Effector CD4-positive, alpha-beta T cell (primary cell): ENCODE results near the gene D2HGDH.
"Not testable (repeated sequence)": the region's sequence is repeated elsewhere in the genome, so short reads cannot be mapped to it uniquely, and the experiment has no call there.

ENCODE experiments used
- DNase-seq: peaks from one replicate; pipeline ENCODE4 v3.0.0-alpha.2; 2020

Gene D2HGDH

GRCh38 chr2:241796610-241797138, 62.2 kb downstream of the D2HGDH start:
- DNase-seq: no peak

DNA sequence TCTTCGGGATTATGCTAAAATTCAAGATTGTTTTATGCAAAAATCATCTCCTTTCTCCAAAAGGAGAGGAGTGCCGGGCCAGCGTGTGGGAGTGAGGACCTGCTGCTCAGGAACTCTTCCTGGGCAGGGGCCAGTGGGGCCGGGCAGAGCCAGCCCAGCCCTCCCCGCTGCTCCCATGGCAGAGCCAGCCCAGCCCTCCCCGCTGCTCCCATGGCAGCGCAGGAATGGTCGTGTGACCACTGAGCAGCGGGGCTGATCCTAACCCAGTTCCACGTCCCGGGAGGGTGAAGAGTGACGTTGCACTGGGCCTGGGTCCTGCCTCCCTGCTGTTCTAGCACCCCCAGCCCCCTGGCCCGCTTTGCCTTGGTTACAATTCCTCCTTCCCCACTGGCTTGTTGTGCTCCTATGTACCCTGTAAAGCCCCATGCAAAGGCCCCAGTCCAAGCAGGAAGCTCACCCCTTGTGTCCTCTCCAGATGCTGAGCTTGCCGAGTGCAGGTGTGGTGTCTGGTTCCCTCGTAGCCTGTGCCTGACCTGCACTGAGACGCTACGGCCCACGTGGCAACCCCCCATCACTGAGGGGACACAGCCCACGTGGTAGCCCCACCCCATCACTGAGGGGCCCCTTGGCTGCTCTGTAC, 63.1 kb downstream of the D2HGDH start:
- DNase-seq: no peak

DNA sequence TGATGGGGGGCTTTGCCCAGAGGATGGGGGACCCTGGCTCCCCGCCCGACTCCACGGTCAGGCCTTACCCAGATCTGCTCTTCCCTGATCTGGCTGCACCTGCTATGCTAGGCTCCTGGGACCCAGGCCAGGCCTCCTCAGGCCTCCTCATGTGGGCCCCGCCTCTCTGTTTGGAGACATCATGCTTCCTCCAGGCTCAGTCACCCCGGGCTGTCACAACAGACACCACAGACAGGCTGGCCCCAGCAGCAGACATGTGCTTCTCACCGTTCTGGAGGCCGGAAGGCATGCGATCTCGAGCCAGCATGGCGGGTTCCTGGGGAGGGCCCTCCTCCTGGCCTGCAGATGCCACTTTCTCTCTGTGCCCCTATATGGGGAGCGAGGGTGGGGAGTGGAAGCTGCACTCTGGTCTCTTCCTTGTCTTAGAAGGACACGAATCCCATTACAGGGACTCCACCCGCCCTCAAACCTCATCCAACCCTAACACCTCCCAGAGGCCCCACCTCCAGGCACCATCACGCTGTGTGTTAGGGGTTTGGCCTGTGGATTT, 63.7 kb downstream of the D2HGDH start:
- DNase-seq: no peak

DNA sequence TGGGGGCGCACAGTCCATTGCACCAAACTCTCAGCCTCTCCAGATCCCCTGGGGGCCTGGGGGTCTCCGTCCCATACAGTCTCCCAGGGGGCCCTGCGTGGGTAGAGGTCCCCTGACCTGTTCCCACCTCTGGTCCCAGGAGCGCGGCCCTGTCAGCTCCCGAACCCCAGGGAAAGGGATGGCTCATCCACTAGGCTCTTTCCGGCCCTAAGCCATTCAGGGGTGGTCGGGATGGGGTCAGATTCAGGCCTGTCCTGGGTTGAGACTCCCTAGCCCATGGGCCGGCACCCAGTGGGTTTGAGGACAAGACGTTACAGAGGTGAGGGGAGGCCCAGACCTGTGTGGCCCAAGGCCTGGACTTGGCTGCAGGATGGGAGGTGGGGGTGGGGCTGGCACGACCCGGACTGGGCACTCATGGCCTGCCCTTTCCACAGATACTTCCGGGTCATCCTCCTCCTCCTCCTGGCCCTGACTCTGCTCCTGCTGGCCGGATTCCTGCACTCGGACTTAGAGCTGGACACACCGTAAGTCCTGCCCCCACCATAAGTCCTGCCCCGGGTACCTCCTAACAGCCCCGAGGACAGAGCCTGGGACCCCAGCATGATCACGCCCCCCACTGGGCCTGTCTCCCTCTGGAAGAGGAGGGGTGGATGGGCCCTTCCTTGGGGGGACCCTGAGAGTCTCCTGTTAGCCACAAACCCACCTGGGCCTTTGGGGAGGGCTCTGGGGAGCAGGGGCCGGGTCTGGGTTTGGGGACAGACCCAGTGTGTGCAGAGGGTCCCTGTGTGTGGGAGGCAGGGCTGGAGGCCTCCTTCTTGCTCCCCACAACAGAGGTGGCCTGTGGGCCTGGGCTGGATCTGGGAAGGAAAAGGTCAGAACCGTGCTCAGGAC, 64.4 kb downstream of the D2HGDH start:
- DNase-seq: no peak

DNA sequence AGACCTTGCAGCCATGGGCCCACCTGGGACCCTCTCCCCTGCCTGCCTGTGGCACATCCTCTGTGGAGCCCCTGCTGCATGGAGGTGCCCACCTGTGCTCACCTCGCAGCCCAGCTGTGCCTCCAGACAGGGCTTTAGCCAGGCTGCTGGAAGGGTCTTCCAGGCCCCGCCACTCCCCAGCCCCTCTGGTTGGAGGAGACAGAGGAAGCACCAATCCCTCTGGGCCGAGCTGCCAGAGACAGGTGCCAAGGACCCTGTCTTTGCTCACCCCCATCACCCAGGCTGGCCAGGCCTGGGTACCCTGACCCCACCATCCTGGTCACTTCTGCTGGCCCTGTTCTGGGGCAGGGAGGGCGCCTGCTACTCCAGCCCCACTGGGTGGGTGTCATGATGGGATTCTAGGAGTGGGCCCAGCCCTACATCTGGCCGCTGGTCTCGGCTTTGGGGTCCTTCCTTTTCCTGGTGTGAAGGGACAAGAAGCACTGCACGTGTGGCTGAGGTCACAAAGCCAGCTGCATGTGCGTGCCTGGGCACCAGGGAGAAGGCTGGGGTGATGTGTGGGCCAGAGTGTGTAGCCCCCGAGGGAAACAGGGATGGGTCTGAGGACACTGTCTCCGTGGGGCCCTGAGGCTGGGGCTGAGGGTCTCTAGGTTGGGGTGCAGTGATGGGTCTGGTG, 65.2 kb downstream of the D2HGDH start:
- no peak for DNase-seq

GRCh38 chr2:241800198-241800903, 65.9 kb downstream of the D2HGDH start:
- not testable (repeated sequence) for DNase-seq

- DNase-seq: no peak
Measured at GRCh38 chr2:241801611-241802420, 67.4 kb downstream of the D2HGDH start.

DNA sequence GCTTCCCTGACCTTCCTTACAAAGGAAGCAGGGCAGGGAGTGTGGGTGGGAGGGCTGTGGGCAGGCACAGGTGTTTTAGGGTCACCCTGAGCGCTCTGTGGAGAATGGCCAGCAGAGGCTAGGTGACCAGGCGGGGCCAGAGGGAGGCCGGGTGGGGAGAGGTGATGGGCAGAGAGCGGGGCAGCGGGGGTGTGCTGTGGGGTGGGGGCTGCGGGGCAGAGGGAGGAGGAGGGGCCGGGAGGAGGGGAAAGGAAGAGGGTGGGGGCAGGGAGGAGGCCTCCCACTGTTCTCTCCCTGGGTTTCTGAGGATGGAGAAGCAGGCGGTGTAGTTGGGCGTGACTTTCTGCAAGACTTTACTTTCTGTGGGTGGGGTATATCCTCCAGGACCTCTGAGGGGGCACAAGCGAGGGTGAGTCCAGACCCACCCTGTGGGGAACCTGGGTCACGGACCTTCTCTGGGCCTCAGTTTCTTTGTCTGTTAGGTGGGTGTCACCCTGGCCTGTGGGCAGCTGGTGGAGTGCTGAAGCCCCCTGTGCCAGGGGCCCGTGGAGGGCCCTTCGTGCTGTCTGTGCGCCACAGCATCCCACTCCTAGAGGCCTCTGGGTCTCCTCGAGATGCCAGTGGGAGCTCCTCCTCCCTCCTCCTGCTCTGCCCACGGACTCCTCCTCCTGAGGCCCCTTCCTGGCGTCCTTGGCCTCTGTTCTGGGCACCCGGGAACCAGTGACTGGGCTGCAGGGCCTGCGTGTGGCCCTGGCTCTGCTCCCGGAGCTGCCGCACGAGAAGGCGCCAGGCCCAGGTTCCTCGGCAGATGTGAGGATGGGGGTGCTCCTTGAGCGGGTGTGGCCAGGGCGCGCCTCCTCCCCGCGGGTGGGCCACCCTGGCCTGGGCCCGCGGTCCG, 68.2 kb downstream of the D2HGDH start:
- no peak for DNase-seq

DNA sequence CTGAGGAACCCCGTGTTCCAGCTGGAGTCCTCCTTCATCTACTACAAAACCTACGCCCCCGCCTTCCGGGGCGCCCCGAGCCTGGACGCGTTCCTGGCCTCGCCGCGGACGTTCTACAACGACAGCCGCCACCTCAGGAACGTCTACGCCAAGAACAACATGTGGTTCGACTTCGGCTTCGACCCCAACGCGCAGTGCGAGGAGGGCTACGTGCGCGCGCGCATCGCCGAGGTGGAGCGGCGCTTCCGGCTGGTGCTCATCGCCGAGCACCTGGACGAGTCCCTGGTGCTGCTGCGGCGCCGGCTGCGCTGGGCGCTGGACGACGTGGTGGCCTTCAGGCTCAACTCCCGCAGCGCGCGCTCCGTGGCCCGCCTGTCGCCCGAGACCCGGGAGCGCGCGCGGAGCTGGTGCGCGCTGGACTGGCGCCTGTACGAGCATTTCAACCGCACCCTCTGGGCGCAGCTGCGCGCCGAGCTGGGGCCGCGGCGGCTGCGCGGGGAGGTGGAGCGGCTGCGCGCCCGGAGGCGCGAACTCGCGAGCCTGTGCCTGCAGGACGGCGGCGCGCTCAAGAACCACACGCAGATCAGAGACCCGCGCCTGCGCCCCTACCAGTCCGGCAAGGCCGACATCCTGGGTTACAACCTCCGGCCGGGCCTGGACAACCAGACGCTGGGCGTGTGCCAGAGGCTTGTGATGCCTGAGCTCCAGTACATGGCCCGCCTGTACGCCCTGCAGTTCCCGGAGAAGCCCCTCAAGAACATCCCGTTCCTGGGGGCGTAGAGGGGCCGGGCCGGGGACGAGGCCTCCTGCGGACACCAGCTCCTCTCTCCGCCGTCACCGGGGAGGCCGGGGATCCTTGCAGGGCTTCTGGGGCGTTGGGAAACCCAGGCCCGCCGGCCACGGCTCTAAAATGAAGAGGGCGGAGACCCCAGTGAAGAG, 69.2 kb downstream of the D2HGDH start:
- no peak for DNase-seq

- no peak for DNase-seq
Measured at GRCh38 chr2:241804326-241805229, 70.1 kb downstream of the D2HGDH start.

- DNase-seq: not testable (repeated sequence)
Measured at GRCh38 chr2:241806217-241806616, 71.8 kb downstream of the D2HGDH start.

DNA sequence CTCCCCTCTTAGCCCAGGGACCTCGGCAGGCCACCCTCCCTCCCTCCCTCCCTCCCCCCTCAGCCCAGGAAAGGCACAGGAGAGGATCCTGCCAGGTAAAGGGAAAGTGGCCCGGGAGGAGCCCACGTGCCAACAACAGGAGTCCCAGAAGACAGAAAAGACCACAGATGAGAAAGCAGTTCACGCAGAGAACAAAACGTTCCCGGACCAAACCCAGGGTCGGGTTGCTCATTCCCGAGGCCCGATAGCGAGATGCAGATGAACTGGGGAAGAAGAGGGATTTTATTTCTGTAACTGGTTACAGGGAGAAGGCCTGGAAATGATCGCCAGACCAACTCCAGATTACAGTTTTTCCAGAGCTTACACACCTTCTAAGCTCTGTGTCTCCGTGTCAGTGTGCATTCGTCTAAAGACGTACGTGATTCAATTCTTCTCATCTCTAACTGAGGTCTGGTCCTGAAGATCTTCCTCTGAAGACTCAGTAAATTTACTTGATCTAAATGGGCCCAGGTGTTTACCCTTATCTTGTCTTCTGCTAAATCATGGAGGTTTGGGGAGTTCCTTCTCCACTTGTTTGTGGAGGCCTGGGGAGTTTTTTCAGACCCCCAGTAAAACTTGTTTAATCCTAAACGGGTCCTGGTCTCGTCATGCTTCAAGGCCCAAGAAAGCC, 73.8 kb downstream of the D2HGDH start:
- no peak for DNase-seq

DNA sequence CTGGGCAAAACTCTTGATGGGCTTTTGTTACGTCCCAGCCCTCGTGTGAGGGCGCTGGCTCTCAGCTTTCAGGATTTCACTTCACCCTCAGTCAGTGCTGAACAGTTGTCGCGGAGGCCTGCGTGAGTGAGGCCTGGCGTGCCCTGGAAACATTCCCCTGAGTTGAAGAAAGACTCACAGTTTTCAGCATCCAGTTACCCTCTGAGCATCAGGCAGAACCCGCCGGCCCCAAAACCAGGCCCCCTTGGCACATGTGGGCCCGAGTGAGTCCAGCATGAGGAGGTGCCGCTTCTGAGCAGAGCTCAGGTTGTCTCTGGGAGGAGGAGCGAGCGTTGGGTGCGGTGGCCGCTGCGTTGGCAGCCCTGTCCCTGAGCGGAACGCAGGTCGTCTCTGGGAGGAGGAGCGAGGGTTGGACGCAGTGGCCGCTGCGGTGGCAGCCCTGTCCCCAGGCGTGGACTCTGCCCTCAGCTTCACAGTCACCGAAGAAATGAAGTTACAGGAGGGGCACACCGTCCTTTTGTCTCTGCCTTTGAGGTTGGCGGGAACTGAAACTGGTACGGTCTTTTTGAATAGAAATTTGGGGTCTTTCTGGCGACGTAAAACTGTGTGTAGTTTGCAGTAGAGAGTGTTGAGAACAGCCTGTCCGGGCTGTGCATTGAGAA, 74.4 kb downstream of the D2HGDH start, which contains the start of gene NEU4:
NEU4 (plus strand) TSS at position 473 of the 662 bp plus-strand sequence. CDS start 5,292 bp downstream, outside the sequence.
- no peak for DNase-seq

- no peak for DNase-seq
Measured at GRCh38 chr2:241809383-241810306, 75.2 kb downstream of the D2HGDH start.
